ENCODE results near the gene RAPGEF2.

DNA sequence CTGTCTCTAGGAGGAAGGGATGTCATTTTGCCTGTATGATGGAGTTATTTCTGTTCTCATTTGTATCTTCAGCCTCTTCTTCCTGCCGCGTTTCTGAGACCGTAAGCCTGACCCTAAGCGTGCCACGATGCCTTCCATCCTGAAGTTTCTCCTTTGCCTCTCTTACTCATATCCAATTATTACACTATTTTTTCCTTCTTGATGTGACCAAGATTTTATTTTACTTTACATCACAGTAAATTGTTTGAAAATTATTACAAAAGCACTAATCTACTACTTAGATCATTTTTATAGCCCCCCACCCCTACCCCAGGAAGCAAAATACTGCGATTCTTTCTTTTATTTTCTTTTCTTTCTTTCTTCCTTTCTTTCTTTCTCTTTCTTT, 95.0 kb downstream of the RAPGEF2 start:
- TF ChIP-seq ZNF274 (IDR thresholded peaks at IDR 0.05; ENCODE audit: low read depth, low read length) (no peak), YY1 (IDR thresholded peaks at IDR 0.05; ENCODE audit: insufficient read depth, insufficient read length) (no peak)
